H1 (cell line): ENCODE measurements around the gene IDE. TPM values are rescaled to one million over a fixed set of nuclear protein-coding genes. Genes with fewer than 3 reads are reported as not detected.

Experiments used
- CTCF ChIA-PET: fragments of 300-600 bp; sonication (Branson Sonifier 250); formaldehyde crosslinking; loops from one replicate; lab custom pipeline; 2021; ENCODE audit not compliant: partially characterized antibody; lab: Charles Lee
- POLR2A ChIA-PET: fragments of 300-600 bp; sonication (Branson Sonifier 250); formaldehyde crosslinking; loops from one replicate; lab custom pipeline; 2021; ENCODE audit warnings: inconsistent platforms; ENCODE audit not compliant: partially characterized antibody; lab: Charles Lee
- DNase-seq, 2 experiments: peaks; one replicate each; pipeline versions ENCODE4 v3.0.0 to v3.0.0-alpha.2; 2010 to 2022; ENCODE audit warnings: low spot score in 2 of 2, low read depth in 1 of 2, mixed read lengths in 1 of 2
- FAIRE-seq: peaks from 2 replicates; lab custom pipeline; 2011; peaks lifted over from hg19 to GRCh38; lab: Jason Lieb, UNC
- H2AFZ ChIP-seq: 2 replicates; pipeline ENCODE4 v1.8.1; 2012; ENCODE audit warnings: low read length, inconsistent platforms
- H2AK5ac ChIP-seq: 2 replicates; pipeline ENCODE4 v1.6.1; 2013; ENCODE audit warnings: low read depth, low read length
- H2BK120ac ChIP-seq: replicated peaks from 2 replicates; pipeline ENCODE3; 2013; ENCODE audit warnings: low read depth, low read length, inconsistent platforms
- H2BK12ac ChIP-seq: 2 replicates; pipeline ENCODE4 v1.6.1; 2013; ENCODE audit warnings: low read depth, low read length
- H2BK15ac ChIP-seq: 2 replicates; pipeline ENCODE4 v1.6.1; 2013; ENCODE audit warnings: low read length
- H2BK20ac ChIP-seq: 2 replicates; pipeline ENCODE4 v1.6.1; 2013; ENCODE audit warnings: low read length
- H2BK5ac ChIP-seq: 2 replicates; pipeline ENCODE4 v1.6.1; 2013; ENCODE audit warnings: low read depth, low read length
- H3K14ac ChIP-seq: 2 replicates; pipeline ENCODE4 v1.6.1; 2013; ENCODE audit warnings: inconsistent platforms; ENCODE audit not compliant: insufficient read length
- H3K18ac ChIP-seq: 2 replicates; pipeline ENCODE4 v1.6.1; 2013; ENCODE audit warnings: low read length; ENCODE audit errors: extremely low read depth
- H3K23ac ChIP-seq: 2 replicates; pipeline ENCODE4 v1.6.1; 2013; ENCODE audit warnings: inconsistent platforms; ENCODE audit not compliant: insufficient read length
- H3K23me2 ChIP-seq: 2 replicates; pipeline ENCODE4 v1.6.1; 2013; ENCODE audit warnings: low read depth, low read length
- H3K27ac ChIP-seq: 2 replicates; pipeline ENCODE4 v1.6.1; 2011; ENCODE audit warnings: low read depth, low read length, inconsistent platforms
- H3K27me3 ChIP-seq, 4 experiments: replicated peaks in 1 of 4; 1 replicate in 1 of 4; 2 replicates in 3 of 4; pipeline versions ENCODE4 v1.6.1 to v1.8.1; 2011 to 2013; ENCODE audit warnings: low read length in 3 of 4, mild to moderate bottlenecking in 3 of 4, inconsistent platforms in 2 of 4, mixed read lengths in 2 of 4, moderate library complexity in 1 of 4; ENCODE audit not compliant: control insufficient read depth in 3 of 4, insufficient read depth in 3 of 4; ENCODE audit errors: extremely low read depth in 1 of 4
- H3K36me3 ChIP-seq, 4 experiments: 2 replicates each; pipeline versions ENCODE4 v1.6.1 to v1.8.1; 2011 to 2013; ENCODE audit warnings: mild to moderate bottlenecking in 4 of 4, low read length in 3 of 4, moderate library complexity in 2 of 4, control low read depth in 1 of 4, inconsistent platforms in 1 of 4; ENCODE audit not compliant: insufficient read depth in 4 of 4, control insufficient read depth in 2 of 4
- H3K4ac ChIP-seq: replicated peaks from 2 replicates; pipeline ENCODE3; 2013; ENCODE audit warnings: low read length, low read depth, mixed read lengths, inconsistent platforms; ENCODE audit not compliant: insufficient read length
- H3K4me1 ChIP-seq, 4 experiments: replicated peaks in 1 of 4; 1 replicate in 1 of 4; 2 replicates in 3 of 4; pipeline versions ENCODE4 v1.6.1 to v1.8.1; 2011 to 2013; ENCODE audit warnings: low read length in 3 of 4, inconsistent platforms in 2 of 4, mixed read lengths in 1 of 4; ENCODE audit not compliant: insufficient read depth in 4 of 4, control insufficient read depth in 3 of 4
- H3K4me2 ChIP-seq, 2 experiments: 2 replicates each; pipeline versions ENCODE4 v1.6.1 to v1.8.1; 2011 to 2013; ENCODE audit warnings: low read depth in 2 of 2, low read length in 2 of 2, control low read depth in 1 of 2, inconsistent platforms in 1 of 2, mild to moderate bottlenecking in 1 of 2; ENCODE audit not compliant: insufficient read depth in 1 of 2
- H3K4me3 ChIP-seq, 4 experiments: fragments of 200-600, 300-600 bp in 1 of 4; sonication (generic), shearing (Covaris generic), sonication (Bioruptor Twin) in 1 of 4; 2 replicates each; pipeline versions ENCODE4 v1.5.1 to v1.8.1; 2011 to 2016; ENCODE audit warnings: low read length in 4 of 4, low read depth in 3 of 4, control low read depth in 2 of 4, inconsistent platforms in 2 of 4, mild to moderate bottlenecking in 2 of 4, mixed read lengths in 1 of 4, moderate library complexity in 1 of 4; ENCODE audit not compliant: insufficient read depth in 2 of 4; ENCODE audit errors: extremely low read depth in 1 of 4
- H3K56ac ChIP-seq: replicated peaks from 2 replicates; pipeline ENCODE3; 2013; ENCODE audit warnings: low read depth, mild to moderate bottlenecking, mixed read lengths, low read length, inconsistent platforms; ENCODE audit not compliant: insufficient read length
- H3K79me1 ChIP-seq: 2 replicates; pipeline ENCODE4 v1.6.1; 2013; ENCODE audit warnings: low read depth, low read length, control low read depth
- H3K79me2 ChIP-seq, 2 experiments: 2 replicates each; pipeline versions ENCODE4 v1.6.1 to v1.8.1; 2012 to 2013; ENCODE audit warnings: low read length in 2 of 2, mild to moderate bottlenecking in 2 of 2, inconsistent platforms in 1 of 2; ENCODE audit not compliant: insufficient read depth in 2 of 2, control insufficient read depth in 1 of 2
- H3K9ac ChIP-seq, 4 experiments: replicated peaks in 1 of 4; 1 replicate in 1 of 4; 2 replicates in 3 of 4; pipeline versions ENCODE4 v1.6.1 to v1.8.1; 2011 to 2013; ENCODE audit warnings: low read depth in 3 of 4, low read length in 3 of 4, control low read depth in 2 of 4, mild to moderate bottlenecking in 2 of 4, moderate library complexity in 2 of 4, inconsistent platforms in 1 of 4; ENCODE audit errors: extremely low read depth in 1 of 4
- H3K9me3 ChIP-seq, 2 experiments: 2 replicates each; pipeline versions ENCODE4 v1.6.1 to v1.8.1; 2012 to 2013; ENCODE audit warnings: mild to moderate bottlenecking in 2 of 2, moderate library complexity in 2 of 2, control low read depth in 1 of 2, inconsistent platforms in 1 of 2, low read depth in 1 of 2, low read length in 1 of 2, mixed read lengths in 1 of 2; ENCODE audit not compliant: insufficient read depth in 2 of 2
- H4K20me1 ChIP-seq, 2 experiments: replicated peaks in 1 of 2; 2 replicates each; pipeline versions ENCODE3 to v1.8.1; 2011 to 2013; ENCODE audit warnings: inconsistent platforms in 2 of 2, low read length in 2 of 2, mild to moderate bottlenecking in 1 of 2; ENCODE audit not compliant: insufficient read depth in 2 of 2, control insufficient read depth in 1 of 2
- H4K5ac ChIP-seq: 2 replicates; pipeline ENCODE4 v1.6.1; 2013; ENCODE audit warnings: low read length, low read depth, mixed read lengths, inconsistent platforms; ENCODE audit not compliant: insufficient read length
- H4K8ac ChIP-seq: 2 replicates; pipeline ENCODE4 v1.8.0; 2013; ENCODE audit warnings: mild to moderate bottlenecking, moderate library complexity, low read length, inconsistent platforms; ENCODE audit not compliant: insufficient read depth; ENCODE audit errors: extremely low read depth
- H4K91ac ChIP-seq: replicated peaks from 2 replicates; pipeline ENCODE3; 2013; ENCODE audit warnings: low read length, mixed read lengths, inconsistent platforms; ENCODE audit not compliant: insufficient read length
- CEBPB ChIP-seq: IDR thresholded peaks from 2 replicates; pipeline ENCODE4 v1.6.1; 2012; ENCODE audit warnings: low read depth, low read length
- FOSL1 ChIP-seq: IDR thresholded peaks from 2 replicates; pipeline ENCODE4 v1.6.1; 2011; ENCODE audit warnings: mild to moderate bottlenecking, low read depth, low read length, moderate library complexity; ENCODE audit not compliant: insufficient read depth
- HDAC6 ChIP-seq: IDR thresholded peaks from one replicate; pipeline ENCODE4 v1.7.1; 2012; ENCODE audit warnings: low read depth, mild to moderate bottlenecking, inconsistent platforms, low read length, moderate library complexity
- TBP ChIP-seq: IDR thresholded peaks from 2 replicates; pipeline ENCODE4 v1.6.1; 2011; ENCODE audit warnings: low read depth, low read length, improper control_type of control experiment
- ZNF274 ChIP-seq: IDR thresholded peaks from 2 replicates; pipeline ENCODE4 v1.7.0; 2012; ENCODE audit warnings: low read length, borderline replicate concordance; ENCODE audit errors: extremely low read depth
- WGBS, 2 experiments: shearing (Covaris generic) in 1 of 2; methylation state at CpG; one replicate each; pipeline versions ENCODE4 v1.1.6 to v1.1.7; 2013 to 2015; ENCODE audit warnings: low lambda C conversion rate in 2 of 2, mixed read lengths in 2 of 2, inconsistent platforms in 1 of 2, low coverage in 1 of 2, missing lambda C conversion rate in 1 of 2; ENCODE audit not compliant: insufficient replicate concordance in 2 of 2, insufficient coverage in 1 of 2, insufficient read length in 1 of 2; ENCODE audit errors: extremely low coverage in 1 of 2, missing lambda C conversion rate in 1 of 2; 5-methylcytosine and 5-hydroxymethylcytosine counted together
- polyA plus RNA-seq, 7 experiments: library from polyadenylated mRNA; depleted of rRNA in 3 of 7; stranded (reverse) in 5 of 7; unstranded in 2 of 7; fragments of >200 nt in 5 of 7; fragments of 200-250 nt in 2 of 7; gene quantifications; 1 replicate in 5 of 7; 2 replicates in 1 of 7; 4 replicates in 1 of 7; pipeline versions ENCODE4 v1.2.1 to v1.2.3, GENCODE V29; 2011 to 2013; ENCODE audit warnings: missing spikeins in 2 of 7, mixed read lengths in 2 of 7
- total RNA-seq: library from RNA; stranded (reverse); fragmentation: NEBNext Ultra II Directional; extraction: Animal tissue kit (Norgen Biotek cat#: 25700); gene quantifications from 2 replicates; pipeline ENCODE4 v1.2.1, GENCODE V29; 2021

The IDE gene
- total and polyA plus RNA-seq, 2 of the 8 experiments (the other 6 are each of a cell fraction or from before 2014, with no cell fraction given): 12.7 to 52.7 TPM

GRCh38 chr10:92464364-92464763 lies 109.5 kb downstream of the IDE start:
- H3K27ac ChIP-seq: no peak overlapping the region
- H3K79me2 ChIP-seq: no peaks in the 10 kb centered on the region
- no peaks in the 10 kb centered on the region for H4K20me1 ChIP-seq
- no peak overlapping the region for H2BK120ac ChIP-seq
- peaks cover 2 to 32% (median 15%) of the 10 kb centered on the region in 4 experiments; a peak in 6 of 8 replicates for H3K36me3 ChIP-seq
- ChIA-PET POLR2A (interaction anchor here (0.6 kb wide), 1 partner anchor 28 kb away, joined by 3 read pairs; no protein-coding TSS in a partner anchor), CTCF (interaction anchor here (0.9 to 1.6 kb wide), 4 partner anchors 282 to 379 kb away, joined by 3 to 4 read pairs (median 4); no protein-coding TSS in a partner anchor)
- H3K23ac ChIP-seq: no peak overlapping the region
- H3K4me3 ChIP-seq: no peak overlapping the region
- no peaks in the 10 kb centered on the region for H3K4me1 ChIP-seq
- no peak overlapping the region for H2AK5ac ChIP-seq
- H4K91ac ChIP-seq: no peak overlapping the region
- H3K14ac ChIP-seq: no peak overlapping the region
- no peak overlapping the region for H3K4me2 ChIP-seq
- H3K27me3 ChIP-seq: no peaks in the 10 kb centered on the region
- no peak overlapping the region for H2BK12ac ChIP-seq
- H3K18ac ChIP-seq: no peak overlapping the region
- H3K9me3 ChIP-seq: no peaks in the 10 kb centered on the region
- WGBS, 2 experiments: 87% methylated on average over 5 of the region's 5 CpGs; no CpG with 5 or more reads in 1 of the 2 experiments
- no peak overlapping the region for H2AFZ ChIP-seq
- no peak overlapping the region for H2BK15ac ChIP-seq
- H4K5ac ChIP-seq: no peak overlapping the region
- no peak overlapping the region for H4K8ac ChIP-seq
- H3K23me2 ChIP-seq: no peaks in the 10 kb centered on the region
- H3K9ac ChIP-seq: no peak overlapping the region
- no peak overlapping the region for H2BK5ac ChIP-seq
- FAIRE-seq: no peak
- no peaks in the 10 kb centered on the region for H3K79me1 ChIP-seq
- no peak for DNase-seq
- H3K4ac ChIP-seq: no peak overlapping the region
- H3K56ac ChIP-seq: no peak overlapping the region
- no peak overlapping the region for H2BK20ac ChIP-seq
- TF ChIP-seq FOSL1 (no peak), ZNF274 (no peak), TBP (no peak), CEBPB (no peak), HDAC6 (no peak)
